CD4-positive, alpha-beta T cell (primary cell): ENCODE data around the gene SLC15A4. TPM values are rescaled to one million over a fixed set of nuclear protein-coding genes. Genes with fewer than 3 reads are reported as not detected.

Experiments
- ATAC-seq: fragments of 200-7000 bp; cut with Tn5 transposase; one replicate; pipeline ENCODE4 v1.10.0; 2022; ENCODE audit warnings: mild to moderate bottlenecking; ENCODE audit not compliant: poor library complexity
- CTCF ChIA-PET: fragments of 350-600 bp; sonication (Branson Sonifier 250); formaldehyde crosslinking; loops from one replicate; lab custom pipeline; 2021; ENCODE audit warnings: antibody characterized with exemption, inconsistent platforms; lab: Charles Lee
- POLR2A ChIA-PET: fragments of 350-600 bp; sonication (Branson Sonifier 250); formaldehyde crosslinking; loops from one replicate; lab custom pipeline; 2021; ENCODE audit warnings: antibody characterized with exemption, inconsistent platforms; lab: Charles Lee
- DNase-seq, 14 experiments: peaks; one replicate each; pipeline ENCODE4 v3.0.0-alpha.2; 2013 to 2020; ENCODE audit warnings: mixed read lengths in 2 of 14
- H3K27ac ChIP-seq, 2 donors: one replicate each; pipeline versions ENCODE4 v1.5.1 to v1.7.0; 2013; ENCODE audit warnings: low read length in 2 of 2, low read depth in 1 of 2, mild to moderate bottlenecking in 1 of 2
- H3K27me3 ChIP-seq, 2 experiments: 1 replicate in 1 of 2; 2 replicates in 1 of 2; pipeline versions ENCODE4 v1.6.1 to v1.7.0; 2013; ENCODE audit warnings: low read length in 2 of 2, control low read depth in 1 of 2, mild to moderate bottlenecking in 1 of 2, moderate library complexity in 1 of 2; ENCODE audit not compliant: insufficient read depth in 2 of 2, control insufficient read depth in 1 of 2
- H3K36me3 ChIP-seq: one replicate; pipeline ENCODE4 v1.6.1; 2013; ENCODE audit warnings: low read length, control low read depth; ENCODE audit not compliant: insufficient read depth
- H3K4me1 ChIP-seq: one replicate; pipeline ENCODE4 v1.6.1; 2013; ENCODE audit warnings: low read length, control low read depth; ENCODE audit not compliant: insufficient read depth
- H3K4me3 ChIP-seq: one replicate; pipeline ENCODE4 v1.5.1; 2013; ENCODE audit warnings: mild to moderate bottlenecking, low read length, moderate library complexity
- H3K9me3 ChIP-seq, 2 experiments: 1 replicate in 1 of 2; 2 replicates in 1 of 2; pipeline versions ENCODE4 v1.6.1 to v1.7.0; 2013; ENCODE audit warnings: low read length in 2 of 2, mild to moderate bottlenecking in 2 of 2, control low read depth in 1 of 2, moderate library complexity in 1 of 2; ENCODE audit not compliant: control insufficient read depth in 1 of 2, insufficient read depth in 1 of 2
- H3K27ac Mint-ChIP-seq: one replicate; pipeline ENCODE4 v1.8.0; 2020; ENCODE audit warnings: mixed read lengths
- H3K27me3 Mint-ChIP-seq: one replicate; pipeline ENCODE4 v1.8.0; 2021; ENCODE audit warnings: mixed read lengths
- H3K36me3 Mint-ChIP-seq: one replicate; pipeline ENCODE4 v1.8.0; 2021; ENCODE audit warnings: low read depth, mixed read lengths
- H3K4me1 Mint-ChIP-seq: one replicate; pipeline ENCODE4 v1.8.0; 2021; ENCODE audit warnings: low read depth, mixed read lengths
- H3K4me3 Mint-ChIP-seq: one replicate; pipeline ENCODE4 v1.8.0; 2020; ENCODE audit warnings: mild to moderate bottlenecking, mixed read lengths
- H3K9me3 Mint-ChIP-seq: one replicate; pipeline ENCODE4 v1.8.0; 2020; ENCODE audit warnings: mixed read lengths
- intact Hi-C, 2 experiments: fragments of 100-400 bp; cut with DNase I in 1 of 2; cut with micrococcal nuclease in 1 of 2; formaldehyde crosslinking; loops; one replicate each; pipeline versions ENCODE4 v1.15.1 to v1.9.0; 2023 to 2025; cut with DNase I, micrococcal nuclease
- total RNA-seq, 174 experiments: library from RNA in 2 of 174; stranded (reverse) in 2 of 174; gene quantifications; one replicate each; pipeline ENCODE4 v1.2.3 and lab custom pipeline; 2021 to 2026
- TF ChIP-seq, protein P1 (sequence below): fragments of 200-600 bp; IDR thresholded peaks from one replicate; pipeline ENCODE4 v1.8.0; 2022; ENCODE audit warnings: antibody characterized with exemption, mild to moderate bottlenecking

Gene SLC15A4
- total RNA-seq, 2 experiments from 2014 or later, result 18.4 to 18.5 TPM

DNA sequence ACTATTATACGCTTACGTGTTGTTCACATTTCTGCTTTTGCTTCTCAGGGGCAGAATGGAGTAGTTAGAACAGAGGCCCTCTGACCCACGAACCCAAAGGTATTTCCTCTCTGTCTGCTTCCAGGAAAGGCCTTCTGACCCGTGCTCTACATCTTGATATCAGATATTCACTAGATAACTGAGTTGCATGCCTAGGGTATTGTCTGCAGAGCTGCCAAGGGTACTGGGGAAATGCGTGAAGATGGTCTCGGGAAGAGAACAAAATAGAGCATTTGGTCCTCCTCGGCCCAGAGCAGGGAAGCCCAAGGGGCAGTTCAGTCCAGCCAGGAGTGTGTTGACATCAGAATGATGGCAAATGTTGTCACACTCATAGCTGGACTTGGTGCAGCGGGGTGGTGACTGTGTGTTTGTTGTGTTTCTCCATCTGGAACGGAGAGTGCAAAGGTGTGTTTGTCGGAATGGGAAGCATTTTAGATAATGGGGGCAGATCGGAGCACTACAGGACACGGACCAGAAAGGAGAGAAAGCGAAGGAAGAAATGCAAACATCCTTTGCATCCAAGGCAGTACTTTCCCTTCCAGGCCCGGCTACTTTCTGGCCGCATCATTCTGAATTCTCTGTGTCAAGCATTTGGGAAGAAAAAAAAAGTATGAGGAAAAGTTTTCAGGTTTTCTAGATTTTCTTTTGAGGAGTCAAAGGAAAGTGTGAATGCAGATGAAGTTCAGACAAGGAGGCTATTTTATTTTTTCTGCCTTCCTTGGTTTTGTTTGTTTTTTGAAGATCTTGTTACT is 37.7 kb upstream of the SLC15A4 start:
- Histone ChIP-seq H3K27me3 (peaks cover 0 to 4% of the 10 kb centered on the region in 2 experiments), H3K4me3 (no peak overlapping the region), H3K4me1 (no peaks in the 10 kb centered on the region), H3K36me3 (no peaks in the 10 kb centered on the region), H3K27ac (no peak overlapping the region), H3K9me3 (no peaks in the 10 kb centered on the region)
- CTCF ChIA-PET, result no interaction called here
- no peaks in the 10 kb centered on the region for H3K4me1 Mint-ChIP-seq
- ATAC-seq (no peak), DNase-seq (no peak)
- no peak overlapping the region for H3K27ac Mint-ChIP-seq
- H3K27me3 Mint-ChIP-seq, result peaks cover 7% of the 10 kb centered on the region
- intact Hi-C loops, result no loop called here
- POLR2A ChIA-PET, result no interaction called here
- no peaks in the 10 kb centered on the region for H3K36me3 Mint-ChIP-seq
- H3K9me3 Mint-ChIP-seq, result no peaks in the 10 kb centered on the region
- TF ChIP-seq, protein P1, sequence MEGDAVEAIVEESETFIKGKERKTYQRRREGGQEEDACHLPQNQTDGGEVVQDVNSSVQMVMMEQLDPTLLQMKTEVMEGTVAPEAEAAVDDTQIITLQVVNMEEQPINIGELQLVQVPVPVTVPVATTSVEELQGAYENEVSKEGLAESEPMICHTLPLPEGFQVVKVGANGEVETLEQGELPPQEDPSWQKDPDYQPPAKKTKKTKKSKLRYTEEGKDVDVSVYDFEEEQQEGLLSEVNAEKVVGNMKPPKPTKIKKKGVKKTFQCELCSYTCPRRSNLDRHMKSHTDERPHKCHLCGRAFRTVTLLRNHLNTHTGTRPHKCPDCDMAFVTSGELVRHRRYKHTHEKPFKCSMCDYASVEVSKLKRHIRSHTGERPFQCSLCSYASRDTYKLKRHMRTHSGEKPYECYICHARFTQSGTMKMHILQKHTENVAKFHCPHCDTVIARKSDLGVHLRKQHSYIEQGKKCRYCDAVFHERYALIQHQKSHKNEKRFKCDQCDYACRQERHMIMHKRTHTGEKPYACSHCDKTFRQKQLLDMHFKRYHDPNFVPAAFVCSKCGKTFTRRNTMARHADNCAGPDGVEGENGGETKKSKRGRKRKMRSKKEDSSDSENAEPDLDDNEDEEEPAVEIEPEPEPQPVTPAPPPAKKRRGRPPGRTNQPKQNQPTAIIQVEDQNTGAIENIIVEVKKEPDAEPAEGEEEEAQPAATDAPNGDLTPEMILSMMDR, result no peak
- H3K4me3 Mint-ChIP-seq, result no peak overlapping the region

DNA sequence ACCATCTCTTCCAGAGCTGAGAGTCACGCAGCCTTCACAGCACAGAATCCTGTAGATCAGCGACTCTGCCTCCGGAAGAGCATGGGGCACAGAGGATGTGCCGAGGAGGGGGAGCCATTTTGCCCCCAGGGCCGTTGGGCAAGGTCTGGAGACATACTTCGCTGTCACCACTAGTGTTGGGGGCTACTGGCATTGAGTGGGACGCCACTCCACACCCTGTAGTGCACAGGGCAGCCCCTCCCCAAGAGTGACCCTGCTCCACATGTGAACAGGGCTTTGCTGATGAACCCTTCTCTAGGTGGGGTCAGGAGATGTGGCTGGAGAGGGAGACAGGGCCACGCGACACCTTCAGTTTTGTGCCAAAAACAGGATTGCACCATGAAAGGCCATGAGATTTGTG is 35.6 kb upstream of the SLC15A4 start:
- ChIA-PET CTCF (no interaction called here), POLR2A (no interaction called here)
- Mint-ChIP-seq H3K27ac (no peak overlapping the region), H3K4me1 (no peaks in the 10 kb centered on the region), H3K4me3 (no peak overlapping the region), H3K27me3 (peaks cover 16% of the 10 kb centered on the region), H3K36me3 (no peaks in the 10 kb centered on the region), H3K9me3 (no peaks in the 10 kb centered on the region)
- ATAC-seq (no peak), DNase-seq (no peak)
- peaks cover 0 to 8% of the 10 kb centered on the region in 2 experiments for H3K27me3 ChIP-seq
- no peaks in the 10 kb centered on the region for H3K4me1 ChIP-seq
- TF ChIP-seq, protein P1, result no peak
- H3K9me3 ChIP-seq, result no peaks in the 10 kb centered on the region
- intact Hi-C loops, result no loop called here
- no peak overlapping the region for H3K27ac ChIP-seq
- no peak overlapping the region for H3K4me3 ChIP-seq
- no peaks in the 10 kb centered on the region for H3K36me3 ChIP-seq

DNA sequence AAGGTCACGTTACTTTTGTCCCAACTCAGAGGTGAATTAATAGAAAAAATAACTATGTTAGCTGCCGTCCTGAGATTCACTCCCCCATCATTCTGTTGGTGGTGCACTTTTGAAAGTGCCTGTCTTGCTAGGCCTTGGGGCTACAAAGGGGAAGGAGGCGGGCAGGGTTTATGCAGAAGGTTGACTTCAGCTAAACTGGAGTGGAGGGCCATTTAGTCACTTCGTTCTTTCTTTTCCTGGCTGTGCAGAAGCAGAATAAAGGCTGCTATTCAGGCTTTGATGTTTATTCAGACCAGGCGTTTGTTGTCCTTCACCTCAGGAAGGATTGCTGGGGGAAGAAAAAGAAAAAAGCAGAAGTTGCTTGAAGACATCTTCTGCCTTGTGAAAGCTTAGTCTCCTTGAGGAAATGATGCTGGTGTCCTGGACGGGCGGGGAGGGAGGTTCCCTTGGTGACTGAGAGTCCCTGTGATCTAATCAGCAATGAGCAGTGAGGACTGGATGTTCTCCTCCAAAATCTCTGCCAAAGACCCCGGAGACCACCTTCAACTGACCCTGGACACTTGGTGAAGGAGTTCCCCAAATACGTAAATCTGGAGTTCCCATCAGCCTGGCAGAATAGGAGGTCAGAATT is 33.5 kb upstream of the SLC15A4 start:
- POLR2A ChIA-PET, result no interaction called here
- no peak for ATAC-seq
- no peak overlapping the region for H3K27ac ChIP-seq
- no peaks in the 10 kb centered on the region for H3K36me3 ChIP-seq
- H3K27me3 Mint-ChIP-seq, result peaks cover 20% of the 10 kb centered on the region
- peak in 3 of 14 experiments; percentile 4 to 53 (median 49) for DNase-seq
- TF ChIP-seq, protein P1, result no peak
- H3K4me1 Mint-ChIP-seq, result no peaks in the 10 kb centered on the region
- CTCF ChIA-PET, result no interaction called here
- H3K27me3 ChIP-seq, result peaks cover 11 to 23% of the 10 kb centered on the region in 2 experiments
- H3K4me3 Mint-ChIP-seq, result no peak overlapping the region
- H3K27ac Mint-ChIP-seq, result no peak overlapping the region
- H3K9me3 Mint-ChIP-seq, result no peaks in the 10 kb centered on the region
- peaks cover 0 to 8% of the 10 kb centered on the region in 2 experiments for H3K9me3 ChIP-seq
- H3K4me1 ChIP-seq, result no peaks in the 10 kb centered on the region
- H3K36me3 Mint-ChIP-seq, result no peaks in the 10 kb centered on the region
- intact Hi-C loops, result no loop called here
- no peak overlapping the region for H3K4me3 ChIP-seq
